HS-5 (cell line): Measurements from ENCODE around the gene FNIP2.

Experiments
- DNase-seq: peaks from one replicate; pipeline ENCODE4 v3.0.0-alpha.2; 2012; ENCODE audit warnings: low read depth

The FNIP2 gene

DNA sequence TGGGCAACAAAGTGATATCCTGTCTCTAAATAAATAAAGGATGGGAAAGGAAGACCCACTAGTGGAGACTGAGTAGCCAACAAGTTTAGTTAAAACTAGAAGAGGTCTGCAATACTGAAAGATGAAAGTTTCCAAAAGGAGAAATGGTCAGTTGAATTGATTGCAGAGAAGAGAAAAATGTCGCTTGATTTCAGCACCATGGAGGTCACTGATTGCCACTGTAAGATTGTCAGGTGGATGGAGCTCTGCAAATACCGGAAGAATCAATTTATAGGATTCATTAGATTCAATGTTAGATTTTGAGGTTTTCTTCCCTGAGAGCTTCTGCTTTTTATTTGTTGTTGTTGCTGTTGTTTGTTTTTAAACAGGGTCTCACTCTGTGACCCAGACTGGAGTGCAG lies 5.4 kb upstream of the FNIP2 start:
- DNase-seq, result no peak

- no peak for DNase-seq
Observed at GRCh38 chr4:158766434-158767044, 2.3 kb upstream of the FNIP2 start.

DNA sequence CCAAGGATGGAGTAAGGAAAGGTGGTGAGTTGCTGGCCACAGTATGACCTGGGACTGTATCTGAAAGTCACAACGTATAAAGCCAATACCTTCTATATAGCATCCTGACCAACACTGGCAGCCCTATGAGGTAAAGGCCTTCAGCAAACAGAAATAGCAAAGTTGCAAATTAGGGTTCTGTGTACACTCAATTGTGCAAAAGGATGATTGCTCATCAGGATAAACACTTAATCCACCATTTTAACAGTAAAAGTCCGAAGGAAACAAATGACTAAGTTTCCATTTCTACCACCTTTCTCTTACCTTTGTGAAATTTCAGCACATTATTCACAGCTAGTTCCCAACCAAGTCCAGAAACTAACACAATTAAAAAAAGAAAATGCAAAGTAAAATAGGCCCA lies 1.4 kb upstream of the FNIP2 start:
- no peak for DNase-seq

- DNase-seq, result no peak
Observed at GRCh38 chr4:158769175-158769921, 522 bp downstream of the FNIP2 start.

- DNase-seq, result no peak
Observed at GRCh38 chr4:158770671-158771070, 1.8 kb downstream of the FNIP2 start.

GRCh38 chr4:158771776-158772175 lies 3.0 kb downstream of the FNIP2 start:
- DNase-seq, result no peak

- no peak for DNase-seq
Observed at GRCh38 chr4:158775091-158775651, 6.3 kb downstream of the FNIP2 start.

GRCh38 chr4:158776106-158776505 lies 7.3 kb downstream of the FNIP2 start:
- no peak for DNase-seq

DNA sequence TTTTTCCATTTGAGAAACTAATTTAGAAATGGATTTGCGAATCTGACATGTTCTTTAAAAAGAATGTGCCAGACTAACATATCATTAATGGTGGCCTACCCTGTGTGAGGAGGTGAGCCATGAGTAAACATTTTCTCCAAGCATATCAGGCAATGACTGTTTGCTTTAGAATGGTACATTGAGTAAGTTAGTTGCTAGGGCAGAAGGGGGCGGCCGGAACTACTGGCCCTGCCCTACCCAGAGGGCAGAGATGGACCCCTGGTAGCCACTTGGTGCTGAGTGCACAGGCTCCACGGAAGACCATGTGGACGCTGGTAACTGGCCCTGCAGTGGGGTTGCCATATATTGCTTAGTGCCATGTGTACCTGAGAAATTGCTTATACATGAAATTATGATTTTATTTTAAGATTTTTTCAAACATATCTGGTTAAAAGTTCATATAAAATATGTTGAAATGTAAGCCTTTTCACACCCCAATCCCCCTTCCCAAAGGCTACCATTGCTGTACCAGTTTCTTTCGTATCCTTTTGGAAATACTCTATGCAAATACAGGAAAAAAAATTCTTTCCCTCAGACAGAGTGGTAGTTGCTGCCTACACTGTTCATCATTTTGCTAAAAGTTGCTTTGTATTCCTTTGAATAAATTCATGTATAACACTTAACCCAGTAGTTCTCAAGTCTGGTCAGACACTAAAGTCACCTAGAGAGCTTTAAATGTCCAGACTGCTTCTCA lies 8.8 kb downstream of the FNIP2 start:
- no peak for DNase-seq

DNA sequence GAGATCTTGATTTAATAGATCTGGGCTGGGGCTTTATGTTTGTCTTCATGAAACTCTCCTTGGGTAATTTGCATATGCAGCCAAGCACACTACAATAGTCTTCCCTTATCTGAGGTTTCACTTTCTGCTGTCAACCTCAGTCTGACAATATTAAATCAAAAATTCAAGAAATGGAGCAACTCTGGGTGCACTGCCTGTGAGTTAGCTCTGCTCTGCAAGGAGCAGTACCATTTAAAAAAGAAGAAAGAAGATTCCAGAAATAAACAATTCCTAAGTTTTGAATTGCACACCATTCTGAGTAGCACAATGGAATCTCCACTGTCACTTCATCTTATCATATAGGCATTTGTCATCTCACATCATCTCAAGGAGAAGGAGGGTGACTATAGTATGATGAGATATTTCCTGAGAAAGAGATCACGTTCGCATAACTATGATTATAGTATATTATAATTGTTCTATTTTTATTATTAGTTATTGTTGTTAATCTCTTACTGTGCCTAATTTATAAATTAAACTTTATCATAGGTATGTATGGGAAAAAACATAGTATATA lies 9.4 kb downstream of the FNIP2 start:
- no peak for DNase-seq

DNA sequence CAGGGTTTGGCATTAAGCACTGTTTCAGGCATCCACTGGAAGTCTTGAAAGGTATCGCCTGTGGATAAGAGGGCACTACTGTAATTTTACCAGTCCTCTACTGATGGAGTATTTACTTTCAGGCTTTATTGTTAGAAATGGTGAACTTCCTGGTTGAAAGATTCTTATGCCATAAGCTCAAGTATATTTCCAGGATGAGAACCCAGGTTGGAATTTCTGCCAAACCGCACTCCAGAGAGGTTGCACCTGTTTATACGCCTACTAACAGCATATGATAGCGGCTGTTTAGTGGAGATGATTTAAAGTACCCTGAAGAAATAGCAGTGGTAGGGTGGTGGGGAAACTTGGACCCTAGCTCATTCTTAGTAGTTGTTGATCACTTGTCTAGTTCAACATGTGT lies 9.9 kb downstream of the FNIP2 start:
- DNase-seq, result no peak

DNA sequence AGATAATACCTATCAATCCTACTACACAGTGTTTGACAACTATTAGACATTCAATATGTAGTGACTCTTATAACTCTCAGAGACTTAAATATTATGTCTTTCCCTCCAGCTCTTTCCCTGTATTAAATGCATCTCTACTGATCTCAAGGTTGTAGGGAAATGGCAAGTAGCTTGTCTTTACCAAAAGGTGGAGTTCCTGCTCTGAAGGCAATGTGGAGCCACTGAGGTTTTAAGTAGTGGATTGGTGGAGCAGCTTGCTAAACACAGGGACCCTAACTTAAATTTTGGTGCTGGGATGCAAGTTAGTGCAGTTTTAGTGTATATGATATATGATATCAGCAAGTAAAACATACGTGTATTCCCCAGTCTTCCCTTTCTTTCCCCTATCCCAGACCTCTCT lies 13.1 kb downstream of the FNIP2 start:
- DNase-seq, result no peak

DNA sequence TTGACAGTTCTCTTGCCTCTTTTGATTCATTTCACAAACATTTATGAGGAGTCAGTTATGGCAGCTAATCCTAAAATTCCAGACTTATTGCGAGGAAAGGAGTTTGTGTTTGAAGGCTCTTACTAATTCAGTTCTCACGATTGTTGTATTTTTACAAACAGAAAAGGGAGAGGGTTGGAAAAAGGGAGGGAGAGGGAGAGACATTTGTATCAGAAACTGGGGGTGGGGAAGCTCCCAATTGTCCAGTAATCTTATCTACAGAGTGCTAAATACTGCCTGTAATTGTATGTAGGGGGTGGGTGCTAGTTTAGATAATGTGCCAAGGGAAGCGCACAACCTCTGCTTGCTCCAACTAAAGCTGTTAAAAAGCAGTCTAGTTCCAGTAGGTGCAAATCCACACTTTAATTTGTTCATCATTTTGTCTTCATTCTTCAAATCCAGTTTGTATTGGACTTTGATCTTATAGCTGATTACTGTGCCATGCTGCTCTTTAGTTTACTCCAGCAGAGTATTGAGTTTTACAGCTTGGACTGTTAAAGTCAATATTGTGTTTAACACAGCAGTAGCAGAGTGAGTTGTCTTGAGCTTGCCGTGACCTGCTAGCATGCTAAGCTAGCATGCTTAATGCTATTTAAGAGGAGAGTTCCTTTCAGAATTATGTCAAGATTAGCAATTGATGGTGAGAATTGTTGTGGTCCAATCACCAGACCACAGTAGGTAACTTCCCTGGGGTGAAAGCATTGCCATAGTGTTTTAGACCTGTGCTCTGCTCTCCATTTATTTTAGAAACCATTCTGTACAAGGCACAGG lies 13.9 kb downstream of the FNIP2 start:
- no peak for DNase-seq

DNA sequence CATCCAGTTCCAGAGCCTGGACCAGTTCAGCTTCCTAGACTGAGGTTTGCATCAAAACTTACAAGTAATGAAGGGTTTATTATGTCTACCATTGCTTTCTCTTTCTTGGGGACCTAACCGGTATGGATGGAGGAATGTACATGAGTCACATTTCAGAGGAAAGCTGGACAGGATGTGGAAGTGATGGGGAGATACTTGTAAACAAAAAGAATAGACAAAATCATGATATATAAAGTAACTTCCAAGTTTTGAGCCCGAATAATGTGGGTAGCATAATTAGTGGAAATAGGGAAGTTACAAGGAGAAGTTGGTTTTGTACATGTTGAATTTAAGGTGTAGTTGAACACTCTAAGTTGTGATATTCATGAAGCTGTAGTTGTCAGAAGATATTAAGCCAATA lies 15.0 kb downstream of the FNIP2 start:
- no peak for DNase-seq

GRCh38 chr4:158785718-158786117 lies 16.9 kb downstream of the FNIP2 start:
- DNase-seq, result no peak

DNA sequence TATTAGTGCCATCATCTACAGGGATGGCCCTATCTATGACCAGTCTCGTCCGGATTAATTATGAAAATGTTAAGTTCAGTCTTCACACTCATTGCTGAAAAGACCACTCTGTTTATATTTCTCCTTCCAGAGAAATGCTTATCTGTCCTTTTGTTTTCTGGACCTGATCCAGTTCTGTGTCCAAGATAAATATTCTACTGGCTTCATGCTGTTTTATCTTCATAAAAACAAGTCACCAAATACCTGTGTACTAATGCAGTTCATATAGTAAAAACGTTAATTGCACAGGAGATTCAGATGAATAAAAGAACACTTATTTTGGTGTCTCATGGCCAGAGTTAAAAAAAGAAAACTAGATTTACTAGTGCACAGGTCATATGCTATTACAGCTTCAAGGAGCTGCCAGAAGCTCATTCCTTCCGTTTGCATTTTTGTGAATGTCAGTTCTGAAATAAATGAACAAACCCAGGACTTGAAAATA lies 17.3 kb downstream of the FNIP2 start:
- DNase-seq, result no peak

DNA sequence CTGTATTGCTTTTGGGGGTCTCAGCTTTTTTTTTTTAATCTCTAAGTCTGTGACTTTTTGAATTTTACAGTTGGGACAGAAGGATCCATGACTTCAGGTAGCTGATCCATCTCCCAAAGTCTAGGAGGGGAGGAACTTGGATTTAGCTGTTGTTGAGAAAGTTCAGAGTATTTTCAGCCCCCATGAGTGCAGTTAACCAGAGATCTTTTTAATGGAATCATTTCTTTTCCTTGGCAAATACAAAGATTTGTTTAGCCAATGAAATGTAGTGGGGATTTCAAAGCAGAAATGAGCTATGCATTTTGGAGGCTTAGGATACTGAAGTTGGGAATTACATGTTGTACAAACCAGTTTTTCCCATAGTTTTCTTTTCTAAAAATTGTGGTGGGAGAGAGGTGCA lies 18.1 kb downstream of the FNIP2 start:
- DNase-seq, result no peak

- DNase-seq, result no peak
Observed at GRCh38 chr4:158787709-158788475, 19.1 kb downstream of the FNIP2 start.

DNA sequence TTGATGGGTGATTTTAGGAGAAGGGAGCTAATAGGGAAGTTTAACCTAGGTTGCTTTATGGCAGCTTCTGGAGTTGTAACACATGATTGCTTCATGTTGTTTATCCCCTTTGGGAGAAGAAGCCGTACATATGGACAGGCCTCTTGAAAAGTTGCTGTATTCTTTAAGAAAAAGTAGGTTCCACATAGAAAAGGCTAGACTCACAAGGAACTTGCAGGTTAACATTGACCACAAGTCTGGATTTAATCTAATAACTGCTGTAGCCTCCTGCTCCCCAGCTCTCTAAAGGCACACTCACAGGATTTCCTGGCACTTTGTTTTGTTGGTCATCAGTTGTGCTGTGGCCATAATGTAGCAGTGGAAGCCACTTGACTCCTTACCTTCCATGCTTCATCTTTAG lies 19.7 kb downstream of the FNIP2 start:
- DNase-seq, result no peak

- no peak for DNase-seq
Observed at GRCh38 chr4:158789853-158790252, 21.0 kb downstream of the FNIP2 start.

DNA sequence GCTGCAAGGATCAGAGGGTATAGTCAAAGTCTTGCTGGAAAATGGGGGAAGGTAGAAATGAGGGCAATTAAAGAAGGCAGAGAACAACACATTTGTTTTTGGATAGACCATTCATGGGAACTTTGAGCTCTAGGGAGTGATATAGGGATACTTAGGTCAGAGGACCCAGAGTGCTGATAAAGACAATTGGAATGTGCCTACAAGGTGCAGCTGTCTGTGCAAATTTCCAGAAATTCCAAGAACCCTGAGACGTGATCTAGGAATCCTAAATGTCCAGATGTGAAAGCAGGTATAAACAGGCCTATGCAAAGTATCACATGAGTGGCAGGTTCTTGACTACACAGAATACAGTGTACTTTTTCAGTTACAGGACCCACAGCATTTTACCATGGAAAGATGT lies 24.2 kb downstream of the FNIP2 start:
- DNase-seq, result no peak
